Measurements from ENCODE around the gene R3HDM2. TPM values are rescaled to one million over a fixed set of nuclear protein-coding genes. Genes with fewer than 3 reads are reported as not detected.
A peak's percentile ranks its signal among the peaks of the same experiment; 100 is the strongest.

Gene R3HDM2
- total and polyA plus RNA-seq, 8 donors = 14.5 to 39.8 (median 24.4) TPM

GRCh38 chr12:57213763-57214397 is 217.0 kb downstream of the R3HDM2 start:
- no peak for TF ChIP-seq CTCF (IDR thresholded peaks at IDR 0.05)
- Histone ChIP-seq H3K27me3 (no peaks in the 10 kb centered on the region), H3K36me3 (no peaks in the 10 kb centered on the region), H3K9me3 (no peaks in the 10 kb centered on the region), H3K4me3 (no peak overlapping the region), H3K4me1 (peaks cover 0 to 15% (median 8%) of the 10 kb centered on the region in 3 donors), H3K27ac (peak overlapping the region in 1 of 4 donors; percentile 33)
- WGBS, 2 donors = 36 to 48% methylated on average over 4 of the region's 4 CpGs
- FAIRE-seq (no peak), DNase-seq (no peak), ATAC-seq (peak; percentile 1 to 4 (median 2))
- intact Hi-C loops (cut with DNase I) = loop anchor here in 1 of 3 donors (5.0 to 10.0 kb wide), 2 partner anchors 33 to 241 kb away; partner anchors contain the start of genes GLI1 and INHBE

GRCh38 chr12:57213058-57213715 is 217.7 kb downstream of the R3HDM2 start:
- intact Hi-C loops (cut with DNase I) = loop anchor here in 1 of 3 donors (5.0 to 10.0 kb wide), 2 partner anchors 34 to 242 kb away; partner anchors contain the start of genes GLI1 and INHBE
- Histone ChIP-seq H3K36me3 (no peaks in the 10 kb centered on the region), H3K4me1 (peaks cover 0 to 15% (median 8%) of the 10 kb centered on the region in 3 donors), H3K27ac (peak overlapping the region in 1 of 4 donors; percentile 33), H3K27me3 (no peaks in the 10 kb centered on the region), H3K4me3 (no peak overlapping the region), H3K9me3 (no peaks in the 10 kb centered on the region)
- peak; percentile 80 to 94 (median 90) for DNase-seq
- 9 to 11% methylated on average over 16 of the region's 16 CpGs for WGBS, 2 donors
- TF ChIP-seq CTCF (IDR thresholded peaks at IDR 0.05) = peak; percentile 89 to 95 (median 91)
- ATAC-seq = peak; percentile 84 to 92 (median 89)
- FAIRE-seq = peak; percentile 61

DNA sequence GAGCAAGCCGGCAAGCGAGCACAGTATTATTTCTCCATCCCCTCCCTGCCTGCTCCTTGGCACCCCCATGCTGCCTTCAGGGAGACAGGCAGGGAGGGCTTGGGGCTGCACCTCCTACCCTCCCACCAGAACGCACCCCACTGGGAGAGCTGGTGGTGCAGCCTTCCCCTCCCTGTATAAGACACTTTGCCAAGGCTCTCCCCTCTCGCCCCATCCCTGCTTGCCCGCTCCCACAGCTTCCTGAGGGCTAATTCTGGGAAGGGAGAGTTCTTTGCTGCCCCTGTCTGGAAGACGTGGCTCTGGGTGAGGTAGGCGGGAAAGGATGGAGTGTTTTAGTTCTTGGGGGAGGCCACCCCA is 218.2 kb downstream of the R3HDM2 start:
- intact Hi-C loops (cut with DNase I) = loop anchor here in 1 of 3 donors (5.0 to 10.0 kb wide), 2 partner anchors 35 to 242 kb away; partner anchors contain the start of genes GLI1 and INHBE
- Histone ChIP-seq H3K4me1 (peaks cover 0 to 15% (median 8%) of the 10 kb centered on the region in 3 donors), H3K27ac (no peak overlapping the region), H3K4me3 (no peak overlapping the region), H3K36me3 (no peaks in the 10 kb centered on the region), H3K9me3 (no peaks in the 10 kb centered on the region), H3K27me3 (no peaks in the 10 kb centered on the region)
- DNase-seq (no peak), ATAC-seq (no peak), FAIRE-seq (no peak)
- 68 to 76% methylated on average over 7 of the region's 7 CpGs for WGBS, 2 donors
- TF ChIP-seq CTCF (IDR thresholded peaks at IDR 0.05) = no peak

DNA sequence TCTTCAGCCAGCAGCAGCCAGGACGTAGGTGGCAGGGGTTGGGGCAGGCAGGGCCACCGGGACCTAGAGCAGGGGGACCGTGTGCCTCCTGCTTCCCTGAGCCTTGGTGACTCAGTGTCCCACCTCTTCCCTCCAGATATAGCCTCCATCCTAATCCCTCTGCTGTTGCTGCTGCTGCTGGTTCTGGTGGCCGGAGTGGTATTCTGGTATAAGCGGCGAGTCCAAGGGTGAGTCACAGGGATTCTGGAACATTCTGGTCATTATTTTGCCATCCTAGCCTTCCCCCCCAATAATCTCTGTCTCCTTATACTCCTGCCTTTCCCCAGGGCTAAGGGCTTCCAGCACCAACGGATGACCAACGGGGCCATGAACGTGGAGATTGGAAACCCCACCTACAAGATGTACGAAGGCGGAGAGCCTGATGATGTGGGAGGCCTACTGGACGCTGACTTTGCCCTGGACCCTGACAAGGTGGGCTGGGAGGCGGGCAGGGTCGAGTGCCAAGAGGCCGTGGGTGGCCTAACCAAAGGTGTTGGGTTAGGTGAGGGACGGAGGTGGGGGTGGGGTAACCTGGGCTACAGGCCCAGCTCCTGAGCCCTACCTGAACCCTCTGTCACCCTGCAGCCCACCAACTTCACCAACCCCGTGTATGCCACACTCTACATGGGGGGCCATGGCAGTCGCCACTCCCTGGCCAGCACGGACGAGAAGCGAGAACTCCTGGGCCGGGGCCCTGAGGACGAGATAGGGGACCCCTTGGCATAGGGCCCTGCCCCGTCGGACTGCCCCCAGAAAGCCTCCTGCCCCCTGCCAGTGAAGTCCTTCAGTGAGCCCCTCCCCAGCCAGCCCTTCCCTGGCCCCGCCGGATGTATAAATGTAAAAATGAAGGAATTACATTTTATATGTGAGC is 218.8 kb downstream of the R3HDM2 start:
- H3K9me3 ChIP-seq = no peaks in the 10 kb centered on the region
- intact Hi-C loops (cut with DNase I) = loop anchor here in 1 of 3 donors (5.0 to 10.0 kb wide), 2 partner anchors 35 to 243 kb away; partner anchors contain the start of genes GLI1 and INHBE
- no peaks in the 10 kb centered on the region for H3K36me3 ChIP-seq
- DNase-seq = no peak
- no peak overlapping the region for H3K27ac ChIP-seq
- FAIRE-seq = no peak
- H3K27me3 ChIP-seq = no peaks in the 10 kb centered on the region
- H3K4me3 ChIP-seq = no peak overlapping the region
- no peak for TF ChIP-seq CTCF (IDR thresholded peaks at IDR 0.05)
- H3K4me1 ChIP-seq = peaks cover 0 to 9% (median 3%) of the 10 kb centered on the region in 3 donors
- WGBS, 2 donors = 86 to 88% methylated on average over 27 of the region's 27 CpGs
- ATAC-seq = no peak
